AG09309 (cell line): Measurements from ENCODE around the gene DPM1.

Experiments
- DNase-seq: peaks from one replicate; pipeline ENCODE4 v3.0.0-alpha.2; 2010; ENCODE audit warnings: low read depth
- H3K4me3 ChIP-seq: 2 replicates; pipeline ENCODE4 v1.5.1; 2011; ENCODE audit warnings: mild to moderate bottlenecking, low read depth, low read length, moderate library complexity; ENCODE audit not compliant: control insufficient read depth
- CTCF ChIP-seq: IDR thresholded peaks from 2 replicates; pipeline ENCODE4 v1.5.1; 2011; ENCODE audit warnings: mild to moderate bottlenecking, low read depth, low read length, inconsistent platforms; ENCODE audit not compliant: insufficient read depth, control insufficient read depth; ENCODE audit errors: missing control alignments

The DPM1 gene

GRCh38 chr20:50909413-50909812, 48.9 kb downstream of the DPM1 start:
- DNase-seq: no peak
- H3K4me3 ChIP-seq: no peak overlapping the region
- TF ChIP-seq CTCF: no peak

GRCh38 chr20:50904067-50904570, 54.2 kb downstream of the DPM1 start:
- no peak for TF ChIP-seq CTCF
- H3K4me3 ChIP-seq: no peak overlapping the region
- no peak for DNase-seq

- H3K4me3 ChIP-seq: no peak overlapping the region
- no peak for TF ChIP-seq CTCF
- no peak for DNase-seq
These were observed 54.8 kb downstream of the DPM1 start for GRCh38 chr20:50903353-50904051.

DNA sequence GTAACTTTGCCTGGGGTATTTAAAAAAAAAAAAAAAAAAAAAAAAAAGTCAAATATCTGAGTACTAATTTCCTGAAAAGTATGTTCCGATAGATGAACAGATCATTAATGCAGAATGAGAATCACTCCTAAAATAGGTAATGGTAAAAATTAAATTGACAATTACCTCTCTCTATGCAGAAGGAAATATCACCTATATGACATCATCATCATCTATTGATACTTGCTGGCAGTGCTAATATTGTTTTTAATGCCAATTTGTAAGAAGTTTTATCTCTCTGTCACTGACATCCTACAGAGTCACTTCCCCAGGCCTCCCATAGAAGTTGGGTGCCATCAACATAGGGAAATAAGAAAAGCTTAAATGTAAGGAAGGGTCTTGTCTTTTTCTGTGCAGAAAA, 57.0 kb downstream of the DPM1 start:
- TF ChIP-seq CTCF: no peak
- DNase-seq: no peak

GRCh38 chr20:50900261-50900660, 58.1 kb downstream of the DPM1 start:
- DNase-seq: no peak
- TF ChIP-seq CTCF: no peak
- H3K4me3 ChIP-seq: no peak overlapping the region

More for the DNA sequence above, 57.0 kb downstream of the DPM1 start:
- H3K4me3 ChIP-seq: no peak overlapping the region

- no peak overlapping the region for H3K4me3 ChIP-seq
- no peak for TF ChIP-seq CTCF
- no peak for DNase-seq
These were observed 59.9 kb downstream of the DPM1 start for GRCh38 chr20:50898475-50898874.
